ENCODE data around the gene ARSB.
"Not testable (repeated sequence)": the region's sequence is repeated elsewhere in the genome, so short reads cannot be mapped to it uniquely, and the experiment has no call there.

ARSB gene

GRCh38 chr5:78771260-78772205 lies 213.6 kb downstream of the ARSB start:
- DNase-seq: peak; percentile 54

GRCh38 chr5:78768781-78769380 lies 216.2 kb downstream of the ARSB start:
- DNase-seq: no peak

- no peak for DNase-seq
These were observed 218.7 kb downstream of the ARSB start for GRCh38 chr5:78766412-78766762.

- DNase-seq: no peak
These were observed 219.2 kb downstream of the ARSB start for GRCh38 chr5:78765756-78766411.

GRCh38 chr5:78765116-78765515 lies 220.0 kb downstream of the ARSB start:
- DNase-seq: no peak

- DNase-seq: no peak
These were observed 221.4 kb downstream of the ARSB start for GRCh38 chr5:78763659-78764189.

GRCh38 chr5:78762743-78763142 lies 222.4 kb downstream of the ARSB start:
- not testable (repeated sequence) for DNase-seq

GRCh38 chr5:78761840-78762239 lies 223.3 kb downstream of the ARSB start:
- DNase-seq: no peak

GRCh38 chr5:78760770-78761169 lies 224.3 kb downstream of the ARSB start:
- DNase-seq: no peak

- DNase-seq: no peak
These were observed 224.7 kb downstream of the ARSB start for GRCh38 chr5:78760366-78760765.

- DNase-seq: no peak
These were observed 226.8 kb downstream of the ARSB start for GRCh38 chr5:78758169-78758839.

GRCh38 chr5:78757269-78758053 lies 227.6 kb downstream of the ARSB start:
- DNase-seq: no peak

GRCh38 chr5:78756858-78757257 lies 228.3 kb downstream of the ARSB start:
- no peak for DNase-seq

GRCh38 chr5:78755822-78756429 lies 229.2 kb downstream of the ARSB start:
- DNase-seq: no peak

- DNase-seq: no peak
These were observed 230.5 kb downstream of the ARSB start for GRCh38 chr5:78754655-78755054.

GRCh38 chr5:78753093-78753531 lies 232.0 kb downstream of the ARSB start:
- no peak for DNase-seq

GRCh38 chr5:78751872-78752271 lies 233.2 kb downstream of the ARSB start:
- no peak for DNase-seq

- no peak for DNase-seq
These were observed 234.8 kb downstream of the ARSB start for GRCh38 chr5:78750281-78750680.

GRCh38 chr5:78747705-78748359 lies 237.3 kb downstream of the ARSB start:
- DNase-seq: no peak

- DNase-seq: peak; percentile 55
These were observed 238.1 kb downstream of the ARSB start for GRCh38 chr5:78747055-78747454.
